ENCODE results near the gene CCDC183.
A peak's percentile ranks its signal among the peaks of the same experiment; 100 is the strongest.
"Not testable (repeated sequence)": the region's sequence is repeated elsewhere in the genome, so short reads cannot be mapped to it uniquely, and the experiment has no call there.

Gene CCDC183

DNA sequence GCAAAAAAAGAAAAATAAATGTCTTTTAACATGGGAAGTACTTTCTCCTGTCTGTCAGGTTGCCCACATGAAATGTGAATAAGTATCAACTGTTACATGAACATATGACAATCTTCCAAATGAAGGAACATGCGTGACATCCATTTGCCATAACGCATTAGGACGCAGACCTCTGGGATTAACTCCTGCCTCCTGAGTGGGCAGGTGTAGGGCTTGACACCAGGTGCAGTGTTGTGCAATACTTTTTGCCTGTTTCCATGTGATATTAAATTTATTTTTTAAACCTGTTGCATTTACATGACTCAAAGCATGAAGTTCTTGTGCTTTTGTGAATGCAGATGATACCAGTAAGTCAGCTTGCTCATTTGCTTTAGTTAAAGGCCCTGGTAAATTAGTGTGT, 13.7 kb upstream of the CCDC183 start:
- Histone ChIP-seq H2AFZ (ENCODE audit: low read length) (no peak overlapping the region), H3K4me2 (ENCODE audit: low read depth, low read length, poor library complexity, severe bottlenecking) (no peak overlapping the region), H3K4me3 (ENCODE audit: low read length, poor library complexity, severe bottlenecking) (no peak overlapping the region), H3F3A (ENCODE audit: low read depth) (no peaks in the 10 kb centered on the region), H4K20me1 (ENCODE audit: insufficient read depth, low read length, poor library complexity, severe bottlenecking) (no peaks in the 10 kb centered on the region), H3K36me3 (ENCODE audit: insufficient read depth, low read length) (no peaks in the 10 kb centered on the region), H3K9ac (ENCODE audit: low read depth, low read length, poor library complexity, severe bottlenecking) (no peak overlapping the region), H3K9me2 (replicated peaks; ENCODE audit: low read depth, low read length) (no peaks in the 10 kb centered on the region), H3K27me3 (ENCODE audit: insufficient read depth, low read length, poor library complexity, severe bottlenecking) (no peaks in the 10 kb centered on the region), H3K9me3 (ENCODE audit: insufficient read depth, low read depth, low read length) (no peaks in the 10 kb centered on the region), H3K79me2 (ENCODE audit: insufficient read depth, low read length) (no peaks in the 10 kb centered on the region), H3K4me1 (ENCODE audit: insufficient read depth, low read length, poor library complexity, severe bottlenecking) (no peaks in the 10 kb centered on the region)
- TF ChIP-seq, protein P1, sequence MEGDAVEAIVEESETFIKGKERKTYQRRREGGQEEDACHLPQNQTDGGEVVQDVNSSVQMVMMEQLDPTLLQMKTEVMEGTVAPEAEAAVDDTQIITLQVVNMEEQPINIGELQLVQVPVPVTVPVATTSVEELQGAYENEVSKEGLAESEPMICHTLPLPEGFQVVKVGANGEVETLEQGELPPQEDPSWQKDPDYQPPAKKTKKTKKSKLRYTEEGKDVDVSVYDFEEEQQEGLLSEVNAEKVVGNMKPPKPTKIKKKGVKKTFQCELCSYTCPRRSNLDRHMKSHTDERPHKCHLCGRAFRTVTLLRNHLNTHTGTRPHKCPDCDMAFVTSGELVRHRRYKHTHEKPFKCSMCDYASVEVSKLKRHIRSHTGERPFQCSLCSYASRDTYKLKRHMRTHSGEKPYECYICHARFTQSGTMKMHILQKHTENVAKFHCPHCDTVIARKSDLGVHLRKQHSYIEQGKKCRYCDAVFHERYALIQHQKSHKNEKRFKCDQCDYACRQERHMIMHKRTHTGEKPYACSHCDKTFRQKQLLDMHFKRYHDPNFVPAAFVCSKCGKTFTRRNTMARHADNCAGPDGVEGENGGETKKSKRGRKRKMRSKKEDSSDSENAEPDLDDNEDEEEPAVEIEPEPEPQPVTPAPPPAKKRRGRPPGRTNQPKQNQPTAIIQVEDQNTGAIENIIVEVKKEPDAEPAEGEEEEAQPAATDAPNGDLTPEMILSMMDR (conservative IDR thresholded peaks at IDR 0.05; ENCODE audit: low read length) = no peak
- no peak for TF ChIP-seq EZH2phosphoT487 (IDR thresholded peaks at IDR 0.05; ENCODE audit: borderline replicate concordance)

DNA sequence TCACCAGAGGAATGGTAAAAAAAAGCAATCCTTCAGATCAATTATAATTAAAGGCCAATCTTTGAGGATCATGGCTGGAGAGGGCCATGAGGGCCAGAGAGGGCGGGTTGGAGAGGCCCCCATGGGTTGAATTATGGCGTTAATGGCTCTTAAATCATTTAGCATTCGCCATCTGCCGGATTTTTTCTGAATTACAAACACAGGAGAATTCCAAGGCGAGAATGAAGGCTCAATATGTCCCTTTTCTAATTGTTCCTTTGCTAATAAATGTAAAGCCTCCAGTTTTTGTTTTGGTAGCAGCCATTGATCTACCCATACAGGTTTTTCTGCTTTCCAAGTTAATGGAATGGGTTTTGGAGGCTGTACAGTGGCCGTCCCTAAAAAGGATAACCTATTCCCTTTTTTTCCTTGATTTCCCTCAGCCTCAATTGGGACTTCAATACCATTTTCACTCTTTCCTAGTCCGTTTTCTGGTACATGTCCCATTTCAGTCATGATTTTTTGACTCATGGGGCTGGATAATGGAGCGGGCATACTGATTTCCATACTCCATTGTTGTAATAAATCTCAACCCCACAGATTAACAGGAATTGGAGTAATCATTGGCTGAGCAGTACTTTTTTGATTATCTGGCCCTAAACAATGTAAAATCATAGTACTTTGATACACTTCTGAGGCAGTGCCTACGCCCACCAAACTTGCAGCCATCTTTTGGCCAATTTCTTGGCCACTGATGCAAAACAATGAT, 11.7 kb upstream of the CCDC183 start:
- Histone ChIP-seq H4K20me1 (ENCODE audit: insufficient read depth, low read length, poor library complexity, severe bottlenecking) (no peaks in the 10 kb centered on the region), H3K4me1 (ENCODE audit: insufficient read depth, low read length, poor library complexity, severe bottlenecking) (peaks cover 7% of the 10 kb centered on the region), H3F3A (ENCODE audit: low read depth) (no peaks in the 10 kb centered on the region), H3K4me3 (ENCODE audit: low read length, poor library complexity, severe bottlenecking) (no peak overlapping the region), H3K9ac (ENCODE audit: low read depth, low read length, poor library complexity, severe bottlenecking) (no peak overlapping the region), H3K9me3 (ENCODE audit: insufficient read depth, low read depth, low read length) (no peaks in the 10 kb centered on the region), H3K9me2 (replicated peaks; ENCODE audit: low read depth, low read length) (no peaks in the 10 kb centered on the region), H2AFZ (ENCODE audit: low read length) (no peak overlapping the region), H3K27me3 (ENCODE audit: insufficient read depth, low read length, poor library complexity, severe bottlenecking) (no peaks in the 10 kb centered on the region), H3K79me2 (ENCODE audit: insufficient read depth, low read length) (no peaks in the 10 kb centered on the region), H3K36me3 (ENCODE audit: insufficient read depth, low read length) (no peaks in the 10 kb centered on the region), H3K4me2 (ENCODE audit: low read depth, low read length, poor library complexity, severe bottlenecking) (no peak overlapping the region)
- TF ChIP-seq, protein P1 (conservative IDR thresholded peaks at IDR 0.05; ENCODE audit: low read length) = peak; percentile 56
- TF ChIP-seq EZH2phosphoT487 (IDR thresholded peaks at IDR 0.05; ENCODE audit: borderline replicate concordance) = no peak

DNA sequence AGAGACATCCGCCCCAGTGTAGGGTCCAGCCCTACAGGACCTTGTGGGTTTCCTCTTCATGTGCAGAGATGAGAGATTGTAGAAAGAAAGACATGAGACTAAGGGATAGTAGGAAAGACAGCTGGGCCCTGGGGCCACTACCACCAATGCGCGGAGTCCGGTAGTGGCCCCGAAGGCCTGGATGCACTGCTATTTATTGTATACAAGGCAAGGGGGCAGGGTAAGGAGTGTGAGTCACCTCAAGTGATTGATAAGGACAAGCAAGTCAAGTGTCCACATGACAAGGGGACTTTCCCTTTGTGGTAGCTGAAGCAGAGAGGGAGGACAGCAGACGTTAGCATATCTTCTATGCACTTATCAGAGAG, 11.2 kb upstream of the CCDC183 start:
- no peaks in the 10 kb centered on the region for H3K79me2 ChIP-seq (ENCODE audit: insufficient read depth, low read length)
- H2AFZ ChIP-seq (ENCODE audit: low read length) = no peak overlapping the region
- no peak overlapping the region for H3K4me2 ChIP-seq (ENCODE audit: low read depth, low read length, poor library complexity, severe bottlenecking)
- no peaks in the 10 kb centered on the region for H3K36me3 ChIP-seq (ENCODE audit: insufficient read depth, low read length)
- no peaks in the 10 kb centered on the region for H3K27me3 ChIP-seq (ENCODE audit: insufficient read depth, low read length, poor library complexity, severe bottlenecking)
- TF ChIP-seq, protein P1 (conservative IDR thresholded peaks at IDR 0.05; ENCODE audit: low read length) = no peak
- no peak for TF ChIP-seq EZH2phosphoT487 (IDR thresholded peaks at IDR 0.05; ENCODE audit: borderline replicate concordance)
- peaks cover 7% of the 10 kb centered on the region for H3K4me1 ChIP-seq (ENCODE audit: insufficient read depth, low read length, poor library complexity, severe bottlenecking)
- no peaks in the 10 kb centered on the region for H4K20me1 ChIP-seq (ENCODE audit: insufficient read depth, low read length, poor library complexity, severe bottlenecking)
- no peak overlapping the region for H3K4me3 ChIP-seq (ENCODE audit: low read length, poor library complexity, severe bottlenecking)
- no peaks in the 10 kb centered on the region for H3K9me2 ChIP-seq (replicated peaks; ENCODE audit: low read depth, low read length)
- H3F3A ChIP-seq (ENCODE audit: low read depth) = no peaks in the 10 kb centered on the region
- H3K9ac ChIP-seq (ENCODE audit: low read depth, low read length, poor library complexity, severe bottlenecking) = no peak overlapping the region
- H3K9me3 ChIP-seq (ENCODE audit: insufficient read depth, low read depth, low read length) = no peaks in the 10 kb centered on the region

DNA sequence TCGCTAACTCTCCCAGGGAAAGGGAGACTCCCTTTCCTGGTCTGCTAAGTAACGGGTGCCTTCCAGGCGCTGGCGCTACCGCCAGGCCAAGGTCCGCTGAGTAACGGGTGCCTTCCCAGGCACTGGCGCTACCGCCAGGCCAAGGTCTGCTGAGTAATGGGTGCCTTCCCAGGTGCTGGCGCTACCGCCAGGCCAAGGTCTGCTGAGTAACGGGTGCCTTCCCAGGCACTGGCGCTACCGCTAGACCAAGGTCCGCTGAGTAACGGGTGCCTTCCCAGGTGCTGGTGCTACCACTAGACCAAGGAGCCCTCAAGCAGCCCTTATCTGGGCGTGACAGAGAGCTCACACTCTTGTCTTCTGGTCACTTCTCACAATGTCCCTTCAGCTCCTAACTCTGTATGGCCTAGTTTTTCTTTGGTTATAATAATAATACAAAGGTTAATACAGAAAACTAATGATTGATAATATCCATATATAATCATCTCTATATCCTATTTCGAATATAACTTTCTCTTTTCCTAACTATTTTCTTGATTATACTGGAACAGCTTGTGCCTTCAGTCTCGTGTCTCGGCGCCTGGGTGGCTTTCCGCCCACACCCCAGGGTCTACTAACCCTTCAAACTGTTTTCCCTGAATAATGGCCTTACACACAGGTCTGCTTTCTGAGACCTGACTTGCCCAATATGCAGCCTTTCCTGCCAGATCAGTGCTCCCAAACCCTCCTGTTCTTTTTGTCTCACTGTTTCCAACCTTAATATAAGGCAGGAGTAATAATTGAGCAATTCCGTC, 10.4 kb upstream of the CCDC183 start:
- H3K9me3 ChIP-seq (ENCODE audit: insufficient read depth, low read depth, low read length); H3K4me2 ChIP-seq (ENCODE audit: low read depth, low read length, poor library complexity, severe bottlenecking); H3K9ac ChIP-seq (ENCODE audit: low read depth, low read length, poor library complexity, severe bottlenecking); H3F3A ChIP-seq (ENCODE audit: low read depth); H3K4me3 ChIP-seq (ENCODE audit: low read length, poor library complexity, severe bottlenecking); H3K79me2 ChIP-seq (ENCODE audit: insufficient read depth, low read length); H3K9me2 ChIP-seq (replicated peaks; ENCODE audit: low read depth, low read length); H3K36me3 ChIP-seq (ENCODE audit: insufficient read depth, low read length); H4K20me1 ChIP-seq (ENCODE audit: insufficient read depth, low read length, poor library complexity, severe bottlenecking); H3K27me3 ChIP-seq (ENCODE audit: insufficient read depth, low read length, poor library complexity, severe bottlenecking); H2AFZ ChIP-seq (ENCODE audit: low read length): not testable (repeated sequence)
- H3K4me1 ChIP-seq (ENCODE audit: insufficient read depth, low read length, poor library complexity, severe bottlenecking) = peaks cover 12% of the 10 kb centered on the region
